Measurements from ENCODE around the gene ATXN7.

Gene ATXN7

GRCh38 chr3:63849175-63849574 is 14.5 kb upstream of the ATXN7 start:
- no peaks in the 10 kb centered on the region for H3K27me3 ChIP-seq (ENCODE audit: insufficient read depth, low read length, poor library complexity, severe bottlenecking)
- H3K36me3 ChIP-seq (ENCODE audit: insufficient read depth, low read length), result no peaks in the 10 kb centered on the region
- H3K9ac ChIP-seq (ENCODE audit: low read depth, low read length, poor library complexity, severe bottlenecking), result no peak overlapping the region
- no peak overlapping the region for H3K4me3 ChIP-seq (ENCODE audit: low read length, poor library complexity, severe bottlenecking)
- no peaks in the 10 kb centered on the region for H3F3A ChIP-seq (ENCODE audit: low read depth)
- H3K4me1 ChIP-seq (ENCODE audit: insufficient read depth, low read length, poor library complexity, severe bottlenecking), result no peaks in the 10 kb centered on the region
- no peak overlapping the region for H2AFZ ChIP-seq (ENCODE audit: low read length)
- no peaks in the 10 kb centered on the region for H3K9me2 ChIP-seq (replicated peaks; ENCODE audit: low read depth, low read length)
- peaks cover 5% of the 10 kb centered on the region; the same call in 1 of the 2 replicates for H3K79me2 ChIP-seq (ENCODE audit: insufficient read depth, low read length)
- no peaks in the 10 kb centered on the region for H3K9me3 ChIP-seq (ENCODE audit: insufficient read depth, low read depth, low read length)
- H4K20me1 ChIP-seq (ENCODE audit: insufficient read depth, low read length, poor library complexity, severe bottlenecking), result no peaks in the 10 kb centered on the region
- no peak overlapping the region for H3K4me2 ChIP-seq (ENCODE audit: low read depth, low read length, poor library complexity, severe bottlenecking)
- no peak for TF ChIP-seq CTCF (conservative IDR thresholded peaks at IDR 0.05; ENCODE audit: low read length)

DNA sequence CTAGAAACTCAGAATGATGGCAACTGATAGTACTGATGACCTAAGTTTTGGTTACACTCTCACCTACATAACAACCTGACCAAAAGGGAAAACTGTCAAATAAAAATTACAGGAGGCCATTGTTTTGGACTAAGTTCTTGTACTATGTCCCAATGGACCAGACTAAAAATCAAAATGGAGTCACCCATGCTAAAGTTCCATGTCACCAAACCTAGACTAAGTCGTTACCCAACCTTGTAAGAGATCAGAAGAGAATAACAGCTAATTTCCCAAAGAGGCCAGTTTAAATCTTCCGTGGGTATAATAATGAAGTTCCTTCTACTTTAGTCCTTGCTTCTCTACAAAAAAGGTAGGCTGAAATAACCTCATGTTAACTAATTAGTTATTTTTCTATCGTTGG is 12.4 kb upstream of the ATXN7 start:
- H3K9me3 ChIP-seq (ENCODE audit: insufficient read depth, low read depth, low read length), result no peaks in the 10 kb centered on the region
- H3K9me2 ChIP-seq (replicated peaks; ENCODE audit: low read depth, low read length), result no peaks in the 10 kb centered on the region
- H3K4me3 ChIP-seq (ENCODE audit: low read length, poor library complexity, severe bottlenecking), result no peak overlapping the region
- H3F3A ChIP-seq (ENCODE audit: low read depth), result no peaks in the 10 kb centered on the region
- no peak overlapping the region for H3K9ac ChIP-seq (ENCODE audit: low read depth, low read length, poor library complexity, severe bottlenecking)
- H3K79me2 ChIP-seq (ENCODE audit: insufficient read depth, low read length), result peaks cover 13% of the 10 kb centered on the region; the same call in 1 of the 2 replicates
- H3K4me1 ChIP-seq (ENCODE audit: insufficient read depth, low read length, poor library complexity, severe bottlenecking), result peaks cover 8% of the 10 kb centered on the region
- H3K27me3 ChIP-seq (ENCODE audit: insufficient read depth, low read length, poor library complexity, severe bottlenecking), result no peaks in the 10 kb centered on the region
- H3K36me3 ChIP-seq (ENCODE audit: insufficient read depth, low read length), result no peaks in the 10 kb centered on the region
- no peak overlapping the region for H3K4me2 ChIP-seq (ENCODE audit: low read depth, low read length, poor library complexity, severe bottlenecking)
- H2AFZ ChIP-seq (ENCODE audit: low read length), result no peak overlapping the region
- TF ChIP-seq CTCF (conservative IDR thresholded peaks at IDR 0.05; ENCODE audit: low read length), result no peak
- no peak for TF ChIP-seq EZH2phosphoT487 (IDR thresholded peaks at IDR 0.05; ENCODE audit: borderline replicate concordance)
- no peaks in the 10 kb centered on the region for H4K20me1 ChIP-seq (ENCODE audit: insufficient read depth, low read length, poor library complexity, severe bottlenecking)

DNA sequence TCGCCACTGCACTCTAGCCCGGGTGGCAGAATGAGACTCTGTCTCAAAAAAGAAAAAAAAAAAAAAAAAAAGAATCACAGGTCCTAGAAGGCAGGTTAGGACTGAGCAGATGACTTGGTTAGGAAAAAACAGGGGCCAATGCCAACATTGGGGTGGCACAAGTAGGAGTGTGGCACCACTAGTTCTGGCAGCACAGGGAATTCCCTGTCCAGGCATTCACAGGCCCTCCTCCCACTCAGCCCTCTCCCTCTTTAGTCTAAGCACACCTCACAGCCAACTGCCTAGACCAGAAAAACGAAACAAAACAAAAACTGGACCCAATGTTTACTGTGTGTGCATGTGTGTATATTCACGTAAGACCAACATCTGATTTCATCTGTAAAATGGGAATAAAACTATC is 10.6 kb upstream of the ATXN7 start:
- TF ChIP-seq EZH2phosphoT487 (IDR thresholded peaks at IDR 0.05; ENCODE audit: borderline replicate concordance) (no peak), CTCF (conservative IDR thresholded peaks at IDR 0.05; ENCODE audit: low read length) (no peak)
- no peak overlapping the region for H3K4me3 ChIP-seq (ENCODE audit: low read length, poor library complexity, severe bottlenecking)
- peaks cover 8% of the 10 kb centered on the region for H3K4me1 ChIP-seq (ENCODE audit: insufficient read depth, low read length, poor library complexity, severe bottlenecking)
- H3K27me3 ChIP-seq (ENCODE audit: insufficient read depth, low read length, poor library complexity, severe bottlenecking), result no peaks in the 10 kb centered on the region
- no peak overlapping the region for H2AFZ ChIP-seq (ENCODE audit: low read length)
- H3K9me3 ChIP-seq (ENCODE audit: insufficient read depth, low read depth, low read length), result no peaks in the 10 kb centered on the region
- no peak overlapping the region for H3K4me2 ChIP-seq (ENCODE audit: low read depth, low read length, poor library complexity, severe bottlenecking)
- H3K9me2 ChIP-seq (replicated peaks; ENCODE audit: low read depth, low read length), result no peaks in the 10 kb centered on the region
- no peaks in the 10 kb centered on the region for H3F3A ChIP-seq (ENCODE audit: low read depth)
- no peaks in the 10 kb centered on the region for H3K36me3 ChIP-seq (ENCODE audit: insufficient read depth, low read length)
- H4K20me1 ChIP-seq (ENCODE audit: insufficient read depth, low read length, poor library complexity, severe bottlenecking), result no peaks in the 10 kb centered on the region
- peaks cover 29% of the 10 kb centered on the region; the same call in 1 of the 2 replicates for H3K79me2 ChIP-seq (ENCODE audit: insufficient read depth, low read length)
- no peak overlapping the region for H3K9ac ChIP-seq (ENCODE audit: low read depth, low read length, poor library complexity, severe bottlenecking)

Measured in Loucy (cell line).